CD8-positive, alpha-beta memory T cell (primary cell): ENCODE measurements around the gene SCARF2. TPM values are rescaled to one million over a fixed set of nuclear protein-coding genes. Genes with fewer than 3 reads are reported as not detected.

Source experiments
- CTCF ChIA-PET: fragments of 350-600 bp; sonication (Branson Sonifier 250); formaldehyde crosslinking; loops from one replicate; lab custom pipeline; 2021; ENCODE audit warnings: antibody characterized with exemption; lab: Charles Lee
- POLR2A ChIA-PET: fragments of 350-600 bp; sonication (Branson Sonifier 250); formaldehyde crosslinking; loops from one replicate; lab custom pipeline; 2021; ENCODE audit warnings: antibody characterized with exemption; lab: Charles Lee
- DNase-seq, 5 donors: peaks; one replicate each; pipeline versions ENCODE4 v3.0.0 to v3.0.0-alpha.2; 2020 to 2022; ENCODE audit warnings: mixed read lengths in 1 of 5
- H3K27ac ChIP-seq: one replicate; pipeline ENCODE4 v1.7.0; 2013; ENCODE audit warnings: low read depth, mild to moderate bottlenecking, low read length, moderate library complexity
- H3K27me3 ChIP-seq: 2 replicates; pipeline ENCODE4 v1.7.0; 2013; ENCODE audit warnings: low read length, mild to moderate bottlenecking; ENCODE audit not compliant: insufficient read depth, poor library complexity, severe bottlenecking
- H3K36me3 ChIP-seq: 2 replicates; pipeline ENCODE4 v1.7.0; 2013; ENCODE audit warnings: mild to moderate bottlenecking, low read length, moderate library complexity; ENCODE audit not compliant: insufficient read depth
- H3K4me1 ChIP-seq: 2 replicates; pipeline ENCODE4 v1.7.0; 2013; ENCODE audit warnings: mild to moderate bottlenecking, low read length, moderate library complexity; ENCODE audit not compliant: insufficient read depth
- H3K4me3 ChIP-seq: 2 replicates; pipeline ENCODE4 v1.7.0; 2013; ENCODE audit warnings: mild to moderate bottlenecking, low read length
- H3K9me3 ChIP-seq: 2 replicates; pipeline ENCODE4 v1.7.0; 2013; ENCODE audit warnings: mild to moderate bottlenecking, low read length
- H3K27ac Mint-ChIP-seq, 8 donors: one replicate each; pipeline ENCODE4 v1.8.0; 2020 to 2021; ENCODE audit warnings: mixed read lengths in 8 of 8, mild to moderate bottlenecking in 6 of 8, inconsistent platforms in 3 of 8, moderate library complexity in 3 of 8
- H3K27me3 Mint-ChIP-seq, 2 donors: one replicate each; pipeline ENCODE4 v1.8.0; 2020 to 2021; ENCODE audit warnings: mixed read lengths in 2 of 2, mild to moderate bottlenecking in 1 of 2, moderate library complexity in 1 of 2
- H3K36me3 Mint-ChIP-seq, 3 donors: one replicate each; pipeline ENCODE4 v1.8.0; 2020 to 2021; ENCODE audit warnings: mixed read lengths in 3 of 3, inconsistent platforms in 1 of 3, mild to moderate bottlenecking in 1 of 3
- H3K4me1 Mint-ChIP-seq, 3 donors: one replicate each; pipeline ENCODE4 v1.8.0; 2020 to 2021; ENCODE audit warnings: mixed read lengths in 3 of 3, inconsistent platforms in 1 of 3, mild to moderate bottlenecking in 1 of 3
- H3K4me3 Mint-ChIP-seq, 7 donors: one replicate each; pipeline ENCODE4 v1.8.0; 2020 to 2021; ENCODE audit warnings: mixed read lengths in 7 of 7, mild to moderate bottlenecking in 6 of 7, moderate library complexity in 4 of 7, inconsistent platforms in 2 of 7
- H3K9me3 Mint-ChIP-seq, 5 donors: one replicate each; pipeline ENCODE4 v1.8.0; 2020 to 2022; ENCODE audit warnings: mixed read lengths in 5 of 5, mild to moderate bottlenecking in 3 of 5, moderate library complexity in 2 of 5, inconsistent platforms in 1 of 5
- polyA plus RNA-seq: library from polyadenylated mRNA; unstranded; fragments of 300-500 nt; fragmentation: Illumina TruSeq; gene quantifications from one replicate; pipeline ENCODE4 v1.2.3, GENCODE V29; 2021
- total RNA-seq, 2 experiments: library from RNA; stranded (reverse); gene quantifications; one replicate each; pipeline ENCODE4 v1.2.3, GENCODE V29; 2021

Gene SCARF2
- total and polyA plus RNA-seq, 3 experiments from 2014 or later: 0.31 to 1.5 (median 0.50) TPM

DNA sequence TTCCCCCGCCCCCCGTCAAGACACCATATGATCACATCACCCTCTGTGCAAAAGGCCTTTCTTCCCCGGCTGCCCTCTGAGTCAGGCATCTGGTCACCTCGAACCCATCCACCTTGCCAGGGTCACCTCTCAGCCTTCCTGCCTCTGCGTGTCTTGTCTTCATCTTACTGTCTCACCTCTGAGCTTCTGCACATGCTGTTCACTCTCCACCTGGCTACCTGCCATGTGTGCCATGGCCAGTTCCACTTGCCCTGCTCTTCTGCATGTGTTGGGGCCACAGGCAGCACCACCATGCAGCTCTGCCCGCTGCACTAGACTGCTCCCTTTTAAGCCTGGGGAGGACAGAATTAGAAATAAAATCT, 33.9 kb downstream of the SCARF2 start:
- Histone ChIP-seq H3K4me1 (peaks cover 10% of the 10 kb centered on the region), H3K36me3 (peaks cover 12% of the 10 kb centered on the region), H3K27ac (no peak overlapping the region), H3K9me3 (no peaks in the 10 kb centered on the region), H3K27me3 (no peaks in the 10 kb centered on the region), H3K4me3 (no peak overlapping the region)
- H3K36me3 Mint-ChIP-seq: peaks cover 6 to 52% (median 14%) of the 10 kb centered on the region in 3 donors
- DNase-seq: no peak
- peak overlapping the region in 7 of 8 donors; percentile 11 to 94 (median 52) for H3K27ac Mint-ChIP-seq
- peak overlapping the region in 4 of 7 donors; percentile 23 to 68 (median 42) for H3K4me3 Mint-ChIP-seq
- H3K9me3 Mint-ChIP-seq: no peaks in the 10 kb centered on the region
- no peaks in the 10 kb centered on the region for H3K27me3 Mint-ChIP-seq
- CTCF ChIA-PET: interaction anchor here (1.2 to 1.8 kb wide), 3 partner anchors 9 to 84 kb away, joined by 3 to 9 read pairs (median 4); partner anchors contain the start of genes DGCR6L and ZNF74
- peaks cover 23 to 26% (median 24%) of the 10 kb centered on the region in 3 donors for H3K4me1 Mint-ChIP-seq
- POLR2A ChIA-PET: interaction anchor here (0.6 kb wide), 1 partner anchor 101 kb away, joined by 5 read pairs; no protein-coding TSS in a partner anchor

GRCh38 chr22:20402960-20403778, 34.5 kb downstream of the SCARF2 start:
- Mint-ChIP-seq H3K36me3 (peaks cover 6 to 47% (median 11%) of the 10 kb centered on the region in 3 donors), H3K4me1 (peaks cover 24 to 29% (median 27%) of the 10 kb centered on the region in 3 donors), H3K9me3 (no peaks in the 10 kb centered on the region), H3K27ac (peak overlapping the region; percentile 4 to 94 (median 77)), H3K4me3 (peak overlapping the region in 6 of 7 donors; percentile 0 to 60 (median 36)), H3K27me3 (no peaks in the 10 kb centered on the region)
- peaks cover 10% of the 10 kb centered on the region for H3K4me1 ChIP-seq
- H3K27me3 ChIP-seq: no peaks in the 10 kb centered on the region
- no peak overlapping the region for H3K4me3 ChIP-seq
- CTCF ChIA-PET: interaction anchor here (1.2 kb wide), 1 partner anchor 83 kb away, joined by 3 read pairs; the partner anchor contains the start of gene DGCR6L
- POLR2A ChIA-PET: no interaction called here
- DNase-seq: no peak
- H3K27ac ChIP-seq: no peak overlapping the region
- peaks cover 12% of the 10 kb centered on the region for H3K36me3 ChIP-seq
- no peaks in the 10 kb centered on the region for H3K9me3 ChIP-seq

DNA sequence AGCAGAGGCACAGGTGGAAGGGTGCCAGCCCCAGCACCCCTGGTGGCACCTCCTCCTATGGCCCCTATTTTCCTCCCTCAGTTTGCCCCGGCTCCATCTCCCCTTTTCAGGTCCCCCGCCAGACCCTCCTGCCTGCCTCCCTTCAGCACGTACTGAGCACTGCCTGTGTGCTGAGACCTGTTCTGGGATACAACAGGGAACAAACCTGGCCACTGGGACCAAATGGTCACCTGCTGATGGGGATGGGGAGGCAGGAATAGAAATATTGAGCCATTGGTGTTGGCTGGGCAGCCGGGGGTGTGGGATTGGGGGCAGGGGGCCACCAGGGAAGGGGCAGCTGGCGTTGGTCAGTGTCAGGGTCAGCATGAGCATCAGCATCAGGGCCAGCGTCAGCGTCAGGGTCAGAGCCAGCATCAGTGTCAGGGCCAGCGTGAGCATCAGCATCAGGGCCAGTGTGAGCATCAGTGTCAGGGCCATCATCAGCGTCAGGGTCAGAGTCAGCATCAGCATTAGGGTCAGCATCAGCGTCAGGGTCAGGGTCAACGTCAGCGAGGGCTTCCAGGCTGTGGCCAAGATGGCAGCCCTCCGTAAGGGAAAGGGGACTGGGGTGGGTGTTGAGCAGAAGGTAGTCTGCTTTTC, 36.1 kb downstream of the SCARF2 start:
- no peaks in the 10 kb centered on the region for H3K27me3 Mint-ChIP-seq
- H3K4me3 Mint-ChIP-seq: peak overlapping the region in 1 of 7 donors; percentile 41
- DNase-seq: no peak
- Histone ChIP-seq H3K36me3 (peaks cover 8% of the 10 kb centered on the region), H3K27ac (no peak overlapping the region), H3K4me3 (no peak overlapping the region), H3K27me3 (no peaks in the 10 kb centered on the region), H3K9me3 (no peaks in the 10 kb centered on the region), H3K4me1 (peaks cover 14% of the 10 kb centered on the region)
- ChIA-PET POLR2A (no interaction called here), CTCF (no interaction called here)
- H3K36me3 Mint-ChIP-seq: peaks cover 6 to 36% (median 16%) of the 10 kb centered on the region in 3 donors
- peak overlapping the region in 1 of 8 donors; percentile 66 for H3K27ac Mint-ChIP-seq
- no peaks in the 10 kb centered on the region for H3K9me3 Mint-ChIP-seq
- H3K4me1 Mint-ChIP-seq: peaks cover 33 to 39% (median 37%) of the 10 kb centered on the region in 3 donors

- H3K27me3 ChIP-seq: no peaks in the 10 kb centered on the region
- Mint-ChIP-seq H3K36me3 (peaks cover 6 to 33% (median 17%) of the 10 kb centered on the region in 3 donors), H3K4me1 (peaks cover 40 to 46% (median 44%) of the 10 kb centered on the region in 3 donors), H3K27ac (no peak overlapping the region), H3K4me3 (peak overlapping the region in 1 of 7 donors; percentile 27), H3K9me3 (no peaks in the 10 kb centered on the region), H3K27me3 (no peaks in the 10 kb centered on the region)
- no peak overlapping the region for H3K27ac ChIP-seq
- no peaks in the 10 kb centered on the region for H3K9me3 ChIP-seq
- H3K4me3 ChIP-seq: no peak overlapping the region
- CTCF ChIA-PET: no interaction called here
- DNase-seq: no peak
- H3K36me3 ChIP-seq: peaks cover 8% of the 10 kb centered on the region
- H3K4me1 ChIP-seq: peaks cover 21% of the 10 kb centered on the region
- POLR2A ChIA-PET: no interaction called here
These were observed 36.8 kb downstream of the SCARF2 start for GRCh38 chr22:20400606-20401375.

DNA sequence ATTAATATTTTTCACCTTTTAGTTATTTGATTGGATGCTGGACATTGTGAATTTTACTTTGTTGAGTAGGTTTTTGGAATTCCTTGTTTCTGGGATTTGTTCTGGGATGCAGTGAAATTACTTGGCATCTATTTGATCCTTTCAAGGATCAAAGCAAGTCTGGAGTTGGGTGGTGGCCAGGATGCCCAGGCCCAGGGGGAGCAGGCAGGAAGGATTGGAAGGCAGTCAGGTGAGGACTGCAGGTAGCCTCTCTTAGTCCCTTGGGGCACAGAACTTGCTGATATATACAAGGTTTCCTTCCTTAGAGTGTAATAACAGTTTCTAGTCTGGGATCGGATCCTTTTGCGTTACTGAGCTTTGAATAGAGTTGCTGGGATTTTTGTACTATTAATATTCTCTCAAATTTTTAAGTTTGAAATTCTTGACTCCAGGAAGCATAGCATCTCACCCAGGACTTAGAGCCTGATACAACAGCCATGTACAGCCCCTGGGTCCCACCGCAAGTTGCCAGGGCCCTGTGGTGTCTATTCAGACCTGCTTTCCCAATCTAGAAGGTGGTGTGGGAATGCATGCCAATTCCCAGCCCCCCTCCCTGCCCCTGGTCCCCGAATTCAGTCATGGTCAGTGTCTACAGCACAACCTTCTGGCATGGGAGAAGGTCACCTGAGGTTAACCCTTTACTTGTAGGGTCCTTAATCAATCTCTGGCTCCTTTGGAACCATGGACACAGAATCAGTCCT, 37.6 kb downstream of the SCARF2 start:
- POLR2A ChIA-PET: no interaction called here
- H3K36me3 Mint-ChIP-seq: peaks cover 6 to 31% (median 16%) of the 10 kb centered on the region in 3 donors
- no peaks in the 10 kb centered on the region for H3K9me3 ChIP-seq
- H3K4me3 ChIP-seq: no peak overlapping the region
- DNase-seq: no peak
- H3K4me1 Mint-ChIP-seq: peaks cover 47 to 54% (median 50%) of the 10 kb centered on the region in 3 donors
- H3K4me1 ChIP-seq: peaks cover 29% of the 10 kb centered on the region
- peak overlapping the region in 3 of 8 donors; percentile 1 to 72 (median 9) for H3K27ac Mint-ChIP-seq
- no peaks in the 10 kb centered on the region for H3K27me3 Mint-ChIP-seq
- peaks cover 8% of the 10 kb centered on the region for H3K36me3 ChIP-seq
- H3K27ac ChIP-seq: no peak overlapping the region
- CTCF ChIA-PET: no interaction called here
- no peak overlapping the region for H3K4me3 Mint-ChIP-seq
- H3K27me3 ChIP-seq: no peaks in the 10 kb centered on the region
- no peaks in the 10 kb centered on the region for H3K9me3 Mint-ChIP-seq

- H3K4me1 Mint-ChIP-seq: peaks cover 49 to 59% (median 52%) of the 10 kb centered on the region in 3 donors
- no peaks in the 10 kb centered on the region for H3K27me3 Mint-ChIP-seq
- ChIA-PET POLR2A (no interaction called here), CTCF (no interaction called here)
- DNase-seq: no peak
- peaks cover 29% of the 10 kb centered on the region for H3K4me1 ChIP-seq
- no peak overlapping the region for H3K4me3 Mint-ChIP-seq
- H3K27ac ChIP-seq: no peak overlapping the region
- H3K4me3 ChIP-seq: no peak overlapping the region
- no peaks in the 10 kb centered on the region for H3K9me3 Mint-ChIP-seq
- no peaks in the 10 kb centered on the region for H3K9me3 ChIP-seq
- peaks cover 4 to 22% (median 14%) of the 10 kb centered on the region in 3 donors for H3K36me3 Mint-ChIP-seq
- H3K36me3 ChIP-seq: peaks cover 8% of the 10 kb centered on the region
- H3K27me3 ChIP-seq: no peaks in the 10 kb centered on the region
- no peak overlapping the region for H3K27ac Mint-ChIP-seq
These were observed 39.2 kb downstream of the SCARF2 start for GRCh38 chr22:20398420-20398819.

GRCh38 chr22:20397498-20397897, 40.1 kb downstream of the SCARF2 start:
- Mint-ChIP-seq H3K4me3 (peak overlapping the region in 3 of 7 donors; percentile 12 to 74 (median 44)), H3K4me1 (peaks cover 41 to 52% (median 48%) of the 10 kb centered on the region in 3 donors), H3K36me3 (peaks cover 0 to 17% (median 9%) of the 10 kb centered on the region in 3 donors), H3K27ac (peak overlapping the region in 1 of 8 donors; percentile 20), H3K27me3 (no peaks in the 10 kb centered on the region), H3K9me3 (no peaks in the 10 kb centered on the region)
- DNase-seq: no peak
- Histone ChIP-seq H3K9me3 (no peaks in the 10 kb centered on the region), H3K27ac (no peak overlapping the region), H3K36me3 (peaks cover 8% of the 10 kb centered on the region), H3K27me3 (no peaks in the 10 kb centered on the region), H3K4me1 (peaks cover 30% of the 10 kb centered on the region), H3K4me3 (no peak overlapping the region)
- CTCF ChIA-PET: no interaction called here
- POLR2A ChIA-PET: no interaction called here
